Panc1 (cell line): ENCODE measurements around the gene SGIP1. TPM values are rescaled to one million over a fixed set of nuclear protein-coding genes. Genes with fewer than 3 reads are reported as not detected.

Source experiments
- ATAC-seq: fragments of 200-7000 bp; cut with Tn5 transposase; 2 replicates; pipeline ENCODE4 v1.9.1; 2020; ENCODE audit warnings: mild to moderate bottlenecking, moderate library complexity
- BruUV-seq: library from RNA; stranded (reverse); fragments of 400-500 nt; replicated peaks from 2 replicates; lab custom pipeline; 2021; lab: Mats Ljungman, UMichigan
- CTCF ChIA-PET: fragments of 300-600 bp; sonication (Branson Sonifier 250); formaldehyde crosslinking; loops from one replicate; lab custom pipeline; 2022; ENCODE audit warnings: antibody characterized with exemption; lab: Charles Lee
- POLR2A ChIA-PET: fragments of 300-600 bp; sonication (Branson Sonifier 250); formaldehyde crosslinking; loops from one replicate; lab custom pipeline; 2022; ENCODE audit warnings: antibody characterized with exemption; lab: Charles Lee
- DNase-seq: peaks from one replicate; pipeline ENCODE4 v3.0.0-alpha.2; 2010; ENCODE audit warnings: low read depth, low spot score
- H3K27ac ChIP-seq: 2 replicates; pipeline ENCODE4 v1.5.1; 2011; ENCODE audit warnings: mild to moderate bottlenecking, low read length, inconsistent platforms
- H3K27me3 ChIP-seq: fragments of 200-500 bp; sonication (Bioruptor generic); 2 replicates; pipeline ENCODE4 v1.6.0; 2014; ENCODE audit warnings: low read length, inconsistent platforms; ENCODE audit not compliant: control insufficient read depth, insufficient read depth
- H3K36me3 ChIP-seq: fragments of 200-500 bp; sonication (Bioruptor generic); 2 replicates; pipeline ENCODE4 v1.5.1; 2014; ENCODE audit warnings: inconsistent platforms, mild to moderate bottlenecking, low read length, moderate library complexity; ENCODE audit not compliant: control insufficient read depth, insufficient read depth
- H3K4me1 ChIP-seq: 2 replicates; pipeline ENCODE4 v1.5.1; 2011; ENCODE audit warnings: inconsistent platforms, mild to moderate bottlenecking, low read length, moderate library complexity; ENCODE audit not compliant: control insufficient read depth, insufficient read depth
- H3K4me3 ChIP-seq, 2 experiments: 2 replicates each; pipeline ENCODE4 v1.5.1; 2011 to 2012; ENCODE audit warnings: low read depth in 2 of 2, low read length in 2 of 2, mild to moderate bottlenecking in 2 of 2, inconsistent platforms in 1 of 2, moderate library complexity in 1 of 2
- H3K9me3 ChIP-seq: fragments of 200-500 bp; sonication (Bioruptor generic); 2 replicates; pipeline ENCODE4 v1.5.1; 2014; ENCODE audit warnings: low read depth, mild to moderate bottlenecking, inconsistent platforms, low read length, moderate library complexity; ENCODE audit not compliant: control insufficient read depth, insufficient read depth
- CTCF ChIP-seq: fragments of 450-650 bp; IDR thresholded peaks from 2 replicates; pipeline ENCODE4 v1.5.1; 2017; ENCODE audit warnings: mild to moderate bottlenecking
- POLR2AphosphoS5 ChIP-seq: IDR thresholded peaks from 2 replicates; pipeline ENCODE4 v1.6.1; 2012; ENCODE audit warnings: mild to moderate bottlenecking, low read depth, low read length, moderate library complexity
- REST ChIP-seq, 2 experiments: IDR thresholded peaks; 2 replicates each; pipeline ENCODE4 v1.6.1; 2011 to 2012; ENCODE audit warnings: low read depth in 2 of 2, control low read depth in 1 of 2, low read length in 1 of 2, mild to moderate bottlenecking in 1 of 2, moderate library complexity in 1 of 2; ENCODE audit not compliant: insufficient read depth in 1 of 2
- SIN3A ChIP-seq: IDR thresholded peaks from 2 replicates; pipeline ENCODE4 v1.6.1; 2012; ENCODE audit warnings: low read depth, mild to moderate bottlenecking, low read length, moderate library complexity, borderline replicate concordance; ENCODE audit not compliant: insufficient read depth
- TCF7L2 ChIP-seq: IDR thresholded peaks from 2 replicates; pipeline ENCODE4 v1.6.1; 2011; ENCODE audit warnings: mild to moderate bottlenecking, low read depth, low read length, inconsistent platforms
- in situ Hi-C: cut with HindIII; loops from 2 replicates; pipeline ENCODE4 v1.10.0; 2016; ENCODE audit warnings: low sequenced_read_pairs, low pct_unique_long_range_greater_than_20kb
- intact Hi-C: fragments of 100-400 bp; cut with micrococcal nuclease; formaldehyde crosslinking; loops from one replicate; pipeline ENCODE4 v1.10.0; 2022; ENCODE audit not compliant: unreplicated experiment
- total RNA-seq: library from RNA; stranded (reverse); gene quantifications from one replicate; pipeline ENCODE4 v1.2.1, GENCODE V29; 2021; ENCODE audit not compliant: unreplicated experiment

The SGIP1 gene
- total RNA-seq, 1 experiment from 2014 or later, result 1.6 TPM

GRCh38 chr1:66497910-66498309, 36.0 kb upstream of the SGIP1 start:
- Histone ChIP-seq H3K36me3 (no peaks in the 10 kb centered on the region), H3K27me3 (no peaks in the 10 kb centered on the region), H3K27ac (no peak overlapping the region), H3K4me1 (no peaks in the 10 kb centered on the region), H3K4me3 (no peak overlapping the region), H3K9me3 (no peaks in the 10 kb centered on the region)
- DNase-seq (no peak), ATAC-seq (no peak)
- intact Hi-C loops, result no loop called here
- no peak for TF ChIP-seq REST (IDR thresholded peaks at IDR 0.05; ENCODE audit: insufficient read depth in 1 of 2, low read depth in 2 of 2, low read length in 1 of 2)
- no peak for TF ChIP-seq TCF7L2
- TF ChIP-seq CTCF, result no peak
- no peak for TF ChIP-seq SIN3A
- no peak for TF ChIP-seq POLR2AphosphoS5
- ChIA-PET POLR2A (no interaction called here), CTCF (no interaction called here)
- BruUV-seq, result no TSS peak
- in situ Hi-C loops, result no loop called here

- intact Hi-C loops (no loop called here), in situ Hi-C loops (no loop called here)
- Histone ChIP-seq H3K4me3 (no peak overlapping the region), H3K9me3 (no peaks in the 10 kb centered on the region), H3K4me1 (no peaks in the 10 kb centered on the region), H3K27me3 (no peaks in the 10 kb centered on the region), H3K36me3 (no peaks in the 10 kb centered on the region), H3K27ac (no peak overlapping the region)
- POLR2A ChIA-PET, result no interaction called here
- DNase-seq (no peak), ATAC-seq (no peak)
- CTCF ChIA-PET, result no interaction called here
- no peak for TF ChIP-seq REST (IDR thresholded peaks at IDR 0.05; ENCODE audit: insufficient read depth in 1 of 2, low read depth in 2 of 2, low read length in 1 of 2)
- BruUV-seq, result no TSS peak
These were observed 33.7 kb upstream of the SGIP1 start for GRCh38 chr1:66500301-66500700.
